ENCODE results near the gene RRH.

DNA sequence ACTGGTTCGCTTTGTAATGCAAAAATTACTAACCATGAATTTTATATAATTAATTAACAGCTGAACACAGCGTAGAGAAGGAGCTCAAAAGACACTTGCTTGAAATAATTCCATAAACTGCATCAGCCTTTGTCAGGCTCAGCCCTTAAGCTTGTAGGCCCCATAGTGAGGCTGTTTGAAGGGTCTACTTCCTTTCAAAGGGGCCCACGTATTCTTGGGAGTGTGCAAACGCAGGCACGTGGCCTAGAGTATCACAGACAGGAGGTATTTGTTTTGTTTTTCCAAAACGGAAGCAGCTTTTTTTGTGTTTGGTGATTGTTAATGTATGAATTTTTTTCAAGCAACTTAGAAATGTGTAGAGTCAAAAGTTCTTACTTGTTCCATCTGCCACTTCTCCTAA, 59.3 kb downstream of the RRH start:
- TF ChIP-seq, protein P1, sequence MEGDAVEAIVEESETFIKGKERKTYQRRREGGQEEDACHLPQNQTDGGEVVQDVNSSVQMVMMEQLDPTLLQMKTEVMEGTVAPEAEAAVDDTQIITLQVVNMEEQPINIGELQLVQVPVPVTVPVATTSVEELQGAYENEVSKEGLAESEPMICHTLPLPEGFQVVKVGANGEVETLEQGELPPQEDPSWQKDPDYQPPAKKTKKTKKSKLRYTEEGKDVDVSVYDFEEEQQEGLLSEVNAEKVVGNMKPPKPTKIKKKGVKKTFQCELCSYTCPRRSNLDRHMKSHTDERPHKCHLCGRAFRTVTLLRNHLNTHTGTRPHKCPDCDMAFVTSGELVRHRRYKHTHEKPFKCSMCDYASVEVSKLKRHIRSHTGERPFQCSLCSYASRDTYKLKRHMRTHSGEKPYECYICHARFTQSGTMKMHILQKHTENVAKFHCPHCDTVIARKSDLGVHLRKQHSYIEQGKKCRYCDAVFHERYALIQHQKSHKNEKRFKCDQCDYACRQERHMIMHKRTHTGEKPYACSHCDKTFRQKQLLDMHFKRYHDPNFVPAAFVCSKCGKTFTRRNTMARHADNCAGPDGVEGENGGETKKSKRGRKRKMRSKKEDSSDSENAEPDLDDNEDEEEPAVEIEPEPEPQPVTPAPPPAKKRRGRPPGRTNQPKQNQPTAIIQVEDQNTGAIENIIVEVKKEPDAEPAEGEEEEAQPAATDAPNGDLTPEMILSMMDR (IDR thresholded peaks at IDR 0.05) = no peak
- TF ChIP-seq EZH2 (IDR thresholded peaks at IDR 0.05; ENCODE audit: borderline replicate concordance, insufficient read depth, low read depth, low read length, poor library complexity, severe bottlenecking) = no peak
